HAP-1 (cell line): ENCODE measurements around the gene OR2T34.
"Not testable (repeated sequence)": the region's sequence is repeated elsewhere in the genome, so short reads cannot be mapped to it uniquely, and the experiment has no call there.

Source experiments
- DNase-seq, 2 experiments: peaks; one replicate each; pipeline ENCODE4 v3.0.0-alpha.2; 2016 to 2020; ENCODE audit warnings: low spot score in 2 of 2
- H3K27me3 ChIP-seq: fragments of 250-450 bp; sonication (Bioruptor Pico); 2 replicates; pipeline ENCODE4 v1.5.1; 2020; ENCODE audit warnings: low read depth, mild to moderate bottlenecking, moderate library complexity
- H3K36me3 ChIP-seq: fragments of 250-450 bp; sonication (Bioruptor Pico); replicated peaks from 2 replicates; pipeline ENCODE4 v1.5.1; 2020; ENCODE audit warnings: mild to moderate bottlenecking
- H3K4me1 ChIP-seq: fragments of 250-450 bp; sonication (Bioruptor Pico); 2 replicates; pipeline ENCODE4 v1.5.1; 2020; ENCODE audit warnings: mild to moderate bottlenecking
- H3K4me3 ChIP-seq: fragments of 250-450 bp; sonication (Bioruptor Pico); 2 replicates; pipeline ENCODE4 v1.5.1; 2020; ENCODE audit warnings: mild to moderate bottlenecking, moderate library complexity
- H3K9me3 ChIP-seq: fragments of 250-450 bp; sonication (Bioruptor Pico); 2 replicates; pipeline ENCODE4 v1.5.1; 2020; ENCODE audit warnings: mild to moderate bottlenecking, moderate library complexity
- in situ Hi-C: fragments of 300-500 bp; cut with MboI; formaldehyde crosslinking; loops from 3 replicates; pipeline ENCODE4 v1.14.3; 2020; ENCODE audit warnings: low sequenced_read_pairs, inconsistent platforms, mixed read lengths

The OR2T34 gene

GRCh38 chr1:248574657-248575056, at the start of gene OR2T34:
TSS of gene OR2T34 (minus strand) at chr1:248574757. CDS start at chr1:248574757, 0 bp downstream.
- H3K27me3 ChIP-seq, H3K36me3 ChIP-seq, H3K4me1 ChIP-seq, H3K9me3 ChIP-seq, H3K4me3 ChIP-seq, in situ Hi-C loops, DNase-seq: not testable (repeated sequence)

- H3K4me1 ChIP-seq = no peaks in the 10 kb centered on the region
- in situ Hi-C loops = no loop called here
- no peak overlapping the region for H3K4me3 ChIP-seq
- peak in 1 of 2 experiments; percentile 38 for DNase-seq
- no peaks in the 10 kb centered on the region for H3K9me3 ChIP-seq
- no peaks in the 10 kb centered on the region for H3K36me3 ChIP-seq
- H3K27me3 ChIP-seq = no peaks in the 10 kb centered on the region
Observed at GRCh38 chr1:248622570-248623001, 48.0 kb upstream of the OR2T34 start.

GRCh38 chr1:248621770-248622169, 47.2 kb upstream of the OR2T34 start:
- Histone ChIP-seq H3K9me3 (no peaks in the 10 kb centered on the region), H3K4me3 (no peak overlapping the region)
- in situ Hi-C loops = no loop called here

GRCh38 chr1:248618878-248619277, 44.3 kb upstream of the OR2T34 start:
- Histone ChIP-seq H3K36me3 (no peaks in the 10 kb centered on the region), H3K4me1 (no peaks in the 10 kb centered on the region), H3K9me3 (no peaks in the 10 kb centered on the region), H3K4me3 (no peak overlapping the region), H3K27me3 (no peaks in the 10 kb centered on the region)
- no peak for DNase-seq
- in situ Hi-C loops = no loop called here

More at GRCh38 chr1:248621770-248622169, 47.2 kb upstream of the OR2T34 start:
- Histone ChIP-seq H3K36me3 (no peaks in the 10 kb centered on the region), H3K4me1 (no peaks in the 10 kb centered on the region), H3K27me3 (no peaks in the 10 kb centered on the region)
- peak; percentile 8 to 60 for DNase-seq

- Histone ChIP-seq H3K36me3 (no peaks in the 10 kb centered on the region), H3K4me1 (no peaks in the 10 kb centered on the region), H3K9me3 (no peaks in the 10 kb centered on the region), H3K4me3 (no peak overlapping the region), H3K27me3 (no peaks in the 10 kb centered on the region)
- DNase-seq = no peak
- in situ Hi-C loops = no loop called here
Observed at GRCh38 chr1:248618119-248618518, 43.6 kb upstream of the OR2T34 start.

GRCh38 chr1:248613742-248614141, 39.2 kb upstream of the OR2T34 start:
- in situ Hi-C loops = no loop called here
- H3K4me3 ChIP-seq = no peak overlapping the region
- no peaks in the 10 kb centered on the region for H3K4me1 ChIP-seq
- DNase-seq = no peak
- H3K36me3 ChIP-seq = no peaks in the 10 kb centered on the region
- no peaks in the 10 kb centered on the region for H3K27me3 ChIP-seq
- H3K9me3 ChIP-seq = no peaks in the 10 kb centered on the region

- H3K36me3 ChIP-seq = no peaks in the 10 kb centered on the region
- no peak overlapping the region for H3K4me3 ChIP-seq
- in situ Hi-C loops = no loop called here
- no peak for DNase-seq
- no peaks in the 10 kb centered on the region for H3K4me1 ChIP-seq
- no peaks in the 10 kb centered on the region for H3K9me3 ChIP-seq
- H3K27me3 ChIP-seq = no peaks in the 10 kb centered on the region
Observed at GRCh38 chr1:248611883-248612414, 37.4 kb upstream of the OR2T34 start.

GRCh38 chr1:248610301-248610700, 35.7 kb upstream of the OR2T34 start:
- in situ Hi-C loops = no loop called here
- no peak for DNase-seq
- Histone ChIP-seq H3K36me3 (no peaks in the 10 kb centered on the region), H3K4me3 (no peak overlapping the region), H3K9me3 (no peaks in the 10 kb centered on the region), H3K4me1 (no peaks in the 10 kb centered on the region), H3K27me3 (no peaks in the 10 kb centered on the region)

- no peaks in the 10 kb centered on the region for H3K27me3 ChIP-seq
- in situ Hi-C loops = no loop called here
- no peak overlapping the region for H3K4me3 ChIP-seq
- H3K4me1 ChIP-seq = no peaks in the 10 kb centered on the region
- no peaks in the 10 kb centered on the region for H3K9me3 ChIP-seq
- DNase-seq = no peak
- no peaks in the 10 kb centered on the region for H3K36me3 ChIP-seq
Observed at GRCh38 chr1:248599396-248599795, 24.8 kb upstream of the OR2T34 start.

- in situ Hi-C loops = no loop called here
- Histone ChIP-seq H3K36me3 (no peaks in the 10 kb centered on the region), H3K27me3 (no peaks in the 10 kb centered on the region), H3K4me3 (no peak within 1 kb of the TSS), H3K4me1 (no peaks in the 10 kb centered on the region), H3K9me3 (no peaks in the 10 kb centered on the region)
- DNase-seq = no peak
Observed at GRCh38 chr1:248597589-248597988, 23.0 kb upstream of the OR2T34 start, which contains the start of gene OR2T10. TSS of gene OR2T10 (minus strand) at chr1:248597700. CDS start at chr1:248593768, 3,932 bp downstream.

GRCh38 chr1:248596615-248597014, 22.1 kb upstream of the OR2T34 start:
- in situ Hi-C loops = no loop called here
- no peak for DNase-seq
- no peak overlapping the region for H3K4me3 ChIP-seq

GRCh38 chr1:248593226-248593625, 18.7 kb upstream of the OR2T34 start:
- no peaks in the 10 kb centered on the region for H3K9me3 ChIP-seq
- in situ Hi-C loops = no loop called here
- H3K4me3 ChIP-seq = no peak overlapping the region
- DNase-seq = no peak
- H3K36me3 ChIP-seq = no peaks in the 10 kb centered on the region
- no peaks in the 10 kb centered on the region for H3K27me3 ChIP-seq
- no peaks in the 10 kb centered on the region for H3K4me1 ChIP-seq

More at GRCh38 chr1:248596615-248597014, 22.1 kb upstream of the OR2T34 start:
- no peaks in the 10 kb centered on the region for H3K4me1 ChIP-seq
- no peaks in the 10 kb centered on the region for H3K9me3 ChIP-seq
- H3K36me3 ChIP-seq = no peaks in the 10 kb centered on the region
- H3K27me3 ChIP-seq = no peaks in the 10 kb centered on the region

- H3K27me3 ChIP-seq = no peaks in the 10 kb centered on the region
- no peak overlapping the region for H3K4me3 ChIP-seq
- no peak for DNase-seq
- in situ Hi-C loops = no loop called here
- H3K4me1 ChIP-seq = no peaks in the 10 kb centered on the region
- no peaks in the 10 kb centered on the region for H3K9me3 ChIP-seq
- H3K36me3 ChIP-seq = no peaks in the 10 kb centered on the region
Observed at GRCh38 chr1:248592655-248593054, 18.1 kb upstream of the OR2T34 start.

- Histone ChIP-seq H3K4me1 (no peaks in the 10 kb centered on the region), H3K36me3 (no peaks in the 10 kb centered on the region), H3K9me3 (no peaks in the 10 kb centered on the region), H3K4me3 (no peak overlapping the region), H3K27me3 (no peaks in the 10 kb centered on the region)
- no peak for DNase-seq
- in situ Hi-C loops = no loop called here
Observed at GRCh38 chr1:248590055-248590454, 15.5 kb upstream of the OR2T34 start.

- H3K9me3 ChIP-seq = no peaks in the 10 kb centered on the region
- no peak overlapping the region for H3K4me3 ChIP-seq
- DNase-seq = no peak
- in situ Hi-C loops = no loop called here
- H3K36me3 ChIP-seq = no peaks in the 10 kb centered on the region
- no peaks in the 10 kb centered on the region for H3K4me1 ChIP-seq
- H3K27me3 ChIP-seq = no peaks in the 10 kb centered on the region
Observed at GRCh38 chr1:248589334-248589733, 14.8 kb upstream of the OR2T34 start.
